DOHH2 (cell line): ENCODE data around the gene NGEF.

Experiments
- EZH2phosphoT487 ChIP-seq: fragments of 200-600 bp; sonication (generic); IDR thresholded peaks from 2 replicates; pipeline ENCODE4 v1.6.1; 2017; ENCODE audit warnings: borderline replicate concordance, mild to moderate bottlenecking, antibody characterized with exemption, low read length, moderate library complexity, mixed read lengths
- TF ChIP-seq, protein P1 (sequence below): fragments of 200-600 bp; sonication (generic); IDR thresholded peaks from one replicate; pipeline ENCODE4 v1.5.1; 2014; ENCODE audit warnings: antibody characterized with exemption, mild to moderate bottlenecking, low read depth, low read length; ENCODE audit not compliant: poor library complexity, severe bottlenecking

DNA sequence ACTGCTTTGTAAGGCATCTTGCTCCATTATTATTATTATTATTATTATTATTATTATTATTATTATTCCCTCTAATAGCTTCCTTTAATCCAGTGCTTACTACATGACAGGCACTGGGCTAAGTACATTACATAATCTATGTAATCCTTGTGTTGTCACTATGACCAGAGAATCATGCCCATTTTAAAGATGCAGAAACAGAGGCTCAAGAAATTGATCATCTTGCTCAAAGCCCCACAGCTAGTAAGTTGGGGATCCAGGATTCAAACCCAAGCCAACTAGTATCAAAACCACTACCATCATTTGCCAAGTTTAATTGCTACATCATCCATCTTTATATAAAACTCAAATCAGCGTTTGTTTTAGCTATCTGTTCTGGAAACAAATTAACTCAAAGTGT is 594 bp upstream of the NGEF start:
- TF ChIP-seq, protein P1, sequence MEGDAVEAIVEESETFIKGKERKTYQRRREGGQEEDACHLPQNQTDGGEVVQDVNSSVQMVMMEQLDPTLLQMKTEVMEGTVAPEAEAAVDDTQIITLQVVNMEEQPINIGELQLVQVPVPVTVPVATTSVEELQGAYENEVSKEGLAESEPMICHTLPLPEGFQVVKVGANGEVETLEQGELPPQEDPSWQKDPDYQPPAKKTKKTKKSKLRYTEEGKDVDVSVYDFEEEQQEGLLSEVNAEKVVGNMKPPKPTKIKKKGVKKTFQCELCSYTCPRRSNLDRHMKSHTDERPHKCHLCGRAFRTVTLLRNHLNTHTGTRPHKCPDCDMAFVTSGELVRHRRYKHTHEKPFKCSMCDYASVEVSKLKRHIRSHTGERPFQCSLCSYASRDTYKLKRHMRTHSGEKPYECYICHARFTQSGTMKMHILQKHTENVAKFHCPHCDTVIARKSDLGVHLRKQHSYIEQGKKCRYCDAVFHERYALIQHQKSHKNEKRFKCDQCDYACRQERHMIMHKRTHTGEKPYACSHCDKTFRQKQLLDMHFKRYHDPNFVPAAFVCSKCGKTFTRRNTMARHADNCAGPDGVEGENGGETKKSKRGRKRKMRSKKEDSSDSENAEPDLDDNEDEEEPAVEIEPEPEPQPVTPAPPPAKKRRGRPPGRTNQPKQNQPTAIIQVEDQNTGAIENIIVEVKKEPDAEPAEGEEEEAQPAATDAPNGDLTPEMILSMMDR, result no peak
- TF ChIP-seq EZH2phosphoT487, result no peak
